BJ (cell line): Measurements from ENCODE around the gene RBPJ. TPM values are rescaled to one million over a fixed set of nuclear protein-coding genes. Genes with fewer than 3 reads are reported as not detected.

Source experiments
- CTCF ChIA-PET: fragments of 350-600 bp; formaldehyde crosslinking; extraction: SDS; loops from one replicate; lab custom pipeline; 2021; ENCODE audit warnings: antibody characterized with exemption, inconsistent platforms; lab: Yijun Ruan, JAX
- POLR2A ChIA-PET: fragments of 300-600 bp; sonication (Branson Sonifier 250); formaldehyde crosslinking; extraction: SDS; loops from one replicate; lab custom pipeline; 2021; ENCODE audit warnings: antibody characterized with exemption; lab: Charles Lee
- DNase-seq: peaks from one replicate; pipeline ENCODE4 v3.0.0-alpha.2; 2011; ENCODE audit warnings: low read depth
- H3K27me3 ChIP-seq: 2 replicates; pipeline ENCODE4 v1.6.0; 2011; ENCODE audit warnings: low read length; ENCODE audit not compliant: control insufficient read depth, insufficient read depth
- H3K36me3 ChIP-seq: 2 replicates; pipeline ENCODE4 v1.5.1; 2011; ENCODE audit warnings: low read length; ENCODE audit not compliant: control insufficient read depth, insufficient read depth
- H3K4me3 ChIP-seq: 2 replicates; pipeline ENCODE4 v1.5.1; 2011; ENCODE audit warnings: low read depth, mild to moderate bottlenecking, control low read depth, low read length
- CTCF ChIP-seq: IDR thresholded peaks from 2 replicates; pipeline ENCODE4 v1.5.1; 2011; ENCODE audit warnings: low read depth, mild to moderate bottlenecking, control low read depth, inconsistent platforms, low read length, moderate library complexity; ENCODE audit not compliant: insufficient read depth
- polyA plus RNA-seq: library from polyadenylated mRNA; depleted of rRNA; stranded (reverse); fragments of >200 nt; gene quantifications from 2 replicates; pipeline ENCODE4 v1.2.3, GENCODE V29; 2011

The RBPJ gene
- polyA plus RNA-seq, 1 experiment: 31.6 TPM

- CTCF ChIA-PET: interaction anchor here (0.6 kb wide), 1 partner anchor 72 kb away, joined by 3 read pairs; no protein-coding TSS in a partner anchor
- H3K27me3 ChIP-seq: no peaks in the 10 kb centered on the region
- POLR2A ChIA-PET: no interaction called here
- H3K36me3 ChIP-seq: no peaks in the 10 kb centered on the region
- no peak for TF ChIP-seq CTCF
- no peak for DNase-seq
- no peak overlapping the region for H3K4me3 ChIP-seq
Measured at GRCh38 chr4:26402458-26402857, 81.6 kb downstream of the RBPJ start.

GRCh38 chr4:26404743-26405206 lies 84.0 kb downstream of the RBPJ start:
- no peak for TF ChIP-seq CTCF
- CTCF ChIA-PET: interaction anchor here (1.0 to 9.2 kb wide), 4 partner anchors 28 to 417 kb away, joined by 4 to 76 read pairs (median 6); no protein-coding TSS in a partner anchor
- no peak for DNase-seq
- Histone ChIP-seq H3K4me3 (no peak overlapping the region), H3K36me3 (no peaks in the 10 kb centered on the region), H3K27me3 (no peaks in the 10 kb centered on the region)
- POLR2A ChIA-PET: no interaction called here

GRCh38 chr4:26406346-26406975 lies 85.6 kb downstream of the RBPJ start:
- ChIA-PET POLR2A (no interaction called here), CTCF (interaction anchor here (0.6 to 9.2 kb wide), 6 partner anchors 15 to 418 kb away, joined by 3 to 76 read pairs (median 4); no protein-coding TSS in a partner anchor)
- no peak for DNase-seq
- Histone ChIP-seq H3K4me3 (no peak overlapping the region), H3K36me3 (no peaks in the 10 kb centered on the region), H3K27me3 (no peaks in the 10 kb centered on the region)
- no peak for TF ChIP-seq CTCF

- CTCF ChIA-PET: interaction anchor here (0.6 to 9.2 kb wide), 6 partner anchors 11 to 420 kb away, joined by 3 to 76 read pairs (median 5); no protein-coding TSS in a partner anchor
- no peak for TF ChIP-seq CTCF
- POLR2A ChIA-PET: interaction anchor here (0.6 kb wide), 1 partner anchor 18 kb away, joined by 3 read pairs; no protein-coding TSS in a partner anchor
- H3K4me3 ChIP-seq: no peak overlapping the region
- H3K36me3 ChIP-seq: no peaks in the 10 kb centered on the region
- no peak for DNase-seq
- H3K27me3 ChIP-seq: no peaks in the 10 kb centered on the region
Measured at GRCh38 chr4:26407476-26407875, 86.7 kb downstream of the RBPJ start.
